K562 (cell line): ENCODE data around the gene RNF26. TPM values are rescaled to one million over a fixed set of nuclear protein-coding genes. Genes with fewer than 3 reads are reported as not detected.

Experiments used
- CTBP1 ChIP-seq: fragments of 450-650 bp; IDR thresholded peaks from 2 replicates; pipeline ENCODE4 v1.6.1; 2016; ENCODE audit warnings: borderline replicate concordance
- CXXC5 ChIP-seq: fragments of 250-450 bp; sonication (Bioruptor Pico); IDR thresholded peaks from 2 replicates; pipeline ENCODE4 v1.8.0; 2022; ENCODE audit warnings: inconsistent platforms, mild to moderate bottlenecking, moderate library complexity
- GABPB2 ChIP-seq: fragments of 250-450 bp; sonication (Bioruptor Pico); conservative IDR thresholded peaks from 2 replicates; pipeline ENCODE4 v1.5.1; 2021; ENCODE audit warnings: mild to moderate bottlenecking
- JUN ChIP-seq, 2 experiments: sonication (generic) in 1 of 2; formaldehyde crosslinking in 1 of 2; IDR thresholded peaks; 2 replicates each; pipeline versions ENCODE4 v1.6.1 to v1.8.0; 2012 to 2022; ENCODE audit warnings: borderline replicate concordance in 2 of 2, mild to moderate bottlenecking in 2 of 2, improper control_type of control experiment in 1 of 2, low read depth in 1 of 2, low read length in 1 of 2, missing genetic modification reagents in 1 of 2
- NELFE ChIP-seq: IDR thresholded peaks from 2 replicates; pipeline ENCODE4 v1.6.1; 2011; ENCODE audit warnings: mild to moderate bottlenecking; ENCODE audit not compliant: insufficient read depth, insufficient read length
- NR2C2 ChIP-seq, 2 experiments: fragments of 200-800 bp in 1 of 2; sonication (Bioruptor generic) in 1 of 2; sonication (generic) in 1 of 2; formaldehyde crosslinking in 1 of 2; IDR thresholded peaks; 2 replicates each; pipeline versions ENCODE4 v1.6.1 to v1.8.0; 2016 to 2022; ENCODE audit warnings: mild to moderate bottlenecking in 1 of 2, missing compliant biosample characterization in 1 of 2, missing genetic modification characterization in 1 of 2, missing genetic modification reagents in 1 of 2
- SRSF1 ChIP-seq: fragments of 200-400 bp; formaldehyde crosslinking; IDR thresholded peaks from 2 replicates; pipeline ENCODE4 v1.6.1; 2017; ENCODE audit warnings: mild to moderate bottlenecking, low read depth, low read length, moderate library complexity
- ZNF232 ChIP-seq: sonication (generic); formaldehyde crosslinking; IDR thresholded peaks from 2 replicates; pipeline ENCODE4 v1.8.0; 2022; ENCODE audit warnings: mild to moderate bottlenecking, missing genetic modification reagents
- polyA plus RNA-seq, 8 experiments: library from polyadenylated mRNA; depleted of rRNA in 4 of 8; stranded (reverse) in 5 of 8; unstranded in 3 of 8; fragments of >200 nt; fragmentation: Nextera tagmentation in 2 of 8; fragmentation: Illumina TruSeq in 1 of 8; extraction: Ambion mirVana in 2 of 8; extraction: Trizol in 1 of 8; gene quantifications; 2 replicates each; pipeline versions ENCODE4 v1.2.1 to v1.2.3, GENCODE V29; 2011 to 2014; ENCODE audit warnings: inconsistent platforms in 1 of 8, missing spikeins in 1 of 8
- total RNA-seq, 7 experiments: library from RNA; depleted of rRNA in 6 of 7; stranded (reverse); fragments of >200 nt in 6 of 7; fragmentation: Illumina TruSeq in 2 of 7; extraction: Trizol in 2 of 7; gene quantifications; 2 replicates each; pipeline versions ENCODE4 v1.2.1 to v1.2.3, GENCODE V29; 2011 to 2021; ENCODE audit warnings: low replicate concordance in 1 of 7
- TF ChIP-seq, protein P1 (sequence below), 3 experiments: fragments of 200-800 bp in 1 of 3; sonication (Bioruptor generic) in 1 of 3; sonication (generic) in 1 of 3; formaldehyde crosslinking in 1 of 3; IDR thresholded peaks; 2 replicates each; pipeline versions ENCODE4 v1.6.1 to v1.8.0; 2016 to 2022; ENCODE audit warnings: mild to moderate bottlenecking in 2 of 3, missing compliant biosample characterization in 2 of 3, missing genetic modification characterization in 2 of 3, missing genetic modification reagents in 1 of 3
- TF ChIP-seq, protein P2 (sequence below): fragments of 450-650 bp; conservative IDR thresholded peaks from 2 replicates; pipeline ENCODE4 v1.6.1; 2016; ENCODE audit warnings: missing genetic modification characterization, low read depth, mild to moderate bottlenecking, control low read depth, missing compliant biosample characterization
- TF ChIP-seq, protein P3 (sequence below): sonication (generic); formaldehyde crosslinking; IDR thresholded peaks from 2 replicates; pipeline ENCODE4 v1.8.0; 2023; ENCODE audit warnings: mild to moderate bottlenecking, missing genetic modification reagents
- TF ChIP-seq, protein P4 (sequence below): sonication (generic); formaldehyde crosslinking; IDR thresholded peaks from 2 replicates; pipeline ENCODE4 v1.8.1; 2023; ENCODE audit warnings: mild to moderate bottlenecking, missing genetic modification reagents
- TF ChIP-seq, protein P5 (sequence below), 2 experiments: IDR thresholded peaks; 2 replicates each; pipeline ENCODE4 v1.6.1; 2012; ENCODE audit warnings: improper control_type of control experiment in 2 of 2, low read depth in 2 of 2, low read length in 2 of 2, borderline replicate concordance in 1 of 2

RNF26 gene
- total and polyA plus RNA-seq, 9 of the 15 experiments (the other 6 are each of a cell fraction or from before 2014, with no cell fraction given): 5.3 to 53.6 (median 12.7) TPM

DNA sequence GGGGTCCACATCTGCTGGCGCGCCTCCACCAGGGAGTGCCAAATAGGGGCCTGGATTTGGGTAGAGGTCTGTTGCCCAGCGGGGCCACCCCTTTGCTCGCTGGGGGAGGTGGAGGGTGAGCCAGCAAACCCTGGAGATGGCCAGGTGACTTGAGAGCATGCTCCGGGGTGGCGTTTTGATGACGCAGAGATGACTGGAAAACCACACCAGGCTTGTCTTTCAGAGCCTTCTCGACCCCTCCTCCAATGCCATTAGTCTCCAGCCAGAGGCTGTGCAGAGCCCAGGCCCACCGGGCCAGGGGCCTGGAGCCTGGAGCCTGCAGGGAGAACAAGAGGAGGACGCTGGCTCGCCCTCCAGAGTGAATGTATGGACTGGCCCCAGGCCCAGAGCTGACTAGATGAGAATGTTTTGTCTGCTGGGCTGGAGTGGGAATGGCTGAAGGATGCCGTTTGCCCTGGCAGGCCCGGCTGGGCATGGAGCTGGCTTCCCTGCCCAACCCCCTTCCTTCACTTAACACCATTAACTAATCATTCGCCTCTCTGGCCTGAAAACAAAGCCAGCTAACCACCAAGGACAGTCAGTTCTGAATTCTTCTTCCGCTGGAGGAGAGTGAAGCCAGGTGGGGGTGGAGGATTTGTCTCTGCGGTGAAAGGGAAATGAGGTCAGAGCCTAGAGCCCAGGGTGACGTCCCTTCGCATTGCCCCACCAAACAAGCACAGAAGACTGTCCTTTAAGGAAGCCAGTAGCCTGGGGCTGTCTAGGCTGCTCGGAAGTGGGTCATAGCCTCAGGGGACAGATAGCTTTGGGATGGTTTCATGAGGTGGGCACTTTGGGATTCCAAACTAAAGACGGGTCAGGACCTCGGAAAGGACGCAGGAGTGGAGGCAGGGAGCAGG lies 15.8 kb upstream of the RNF26 start (continued):
- TF ChIP-seq, protein P1, sequence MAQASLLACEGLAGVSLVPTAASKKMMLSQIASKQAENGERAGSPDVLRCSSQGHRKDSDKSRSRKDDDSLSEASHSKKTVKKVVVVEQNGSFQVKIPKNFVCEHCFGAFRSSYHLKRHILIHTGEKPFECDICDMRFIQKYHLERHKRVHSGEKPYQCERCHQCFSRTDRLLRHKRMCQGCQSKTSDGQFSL (CRISPR knock-in tag; IDR thresholded peaks at IDR 0.05): peak; percentile 71; the same call in 1 of the 2 replicates
- TF ChIP-seq, protein P1 (tag; IDR thresholded peaks at IDR 0.05): no peak
- TF ChIP-seq NELFE (no peak), CTBP1 (no peak; the same call in 1 of the 2 replicates), JUN (IDR thresholded peaks at IDR 0.05; ENCODE audit: borderline replicate concordance, low read depth, low read length) (peak; percentile 69; the same call in 1 of the 2 replicates), JUN (CRISPR knock-in tag; IDR thresholded peaks at IDR 0.05; ENCODE audit: borderline replicate concordance) (no peak), GABPB2 (CRISPR knock-in tag) (no peak), ZNF232 (CRISPR knock-in tag) (0 out of 2 replicates have a peak, but pooled peaks have one; percentile 28), CXXC5 (CRISPR knock-in tag) (peak; percentile 22; the same call in 1 of the 2 replicates), NR2C2 (CRISPR knock-in tag; IDR thresholded peaks at IDR 0.05) (0 out of 2 replicates have a peak, but pooled peaks have one; percentile 42), NR2C2 (tag; IDR thresholded peaks at IDR 0.05) (peak; percentile 48; the same call in 1 of the 2 replicates), SRSF1 (no peak)
- TF ChIP-seq, protein P2, sequence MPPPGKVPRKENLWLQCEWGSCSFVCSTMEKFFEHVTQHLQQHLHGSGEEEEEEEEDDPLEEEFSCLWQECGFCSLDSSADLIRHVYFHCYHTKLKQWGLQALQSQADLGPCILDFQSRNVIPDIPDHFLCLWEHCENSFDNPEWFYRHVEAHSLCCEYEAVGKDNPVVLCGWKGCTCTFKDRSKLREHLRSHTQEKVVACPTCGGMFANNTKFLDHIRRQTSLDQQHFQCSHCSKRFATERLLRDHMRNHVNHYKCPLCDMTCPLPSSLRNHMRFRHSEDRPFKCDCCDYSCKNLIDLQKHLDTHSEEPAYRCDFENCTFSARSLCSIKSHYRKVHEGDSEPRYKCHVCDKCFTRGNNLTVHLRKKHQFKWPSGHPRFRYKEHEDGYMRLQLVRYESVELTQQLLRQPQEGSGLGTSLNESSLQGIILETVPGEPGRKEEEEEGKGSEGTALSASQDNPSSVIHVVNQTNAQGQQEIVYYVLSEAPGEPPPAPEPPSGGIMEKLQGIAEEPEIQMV (tag): no peak
- TF ChIP-seq, protein P3, sequence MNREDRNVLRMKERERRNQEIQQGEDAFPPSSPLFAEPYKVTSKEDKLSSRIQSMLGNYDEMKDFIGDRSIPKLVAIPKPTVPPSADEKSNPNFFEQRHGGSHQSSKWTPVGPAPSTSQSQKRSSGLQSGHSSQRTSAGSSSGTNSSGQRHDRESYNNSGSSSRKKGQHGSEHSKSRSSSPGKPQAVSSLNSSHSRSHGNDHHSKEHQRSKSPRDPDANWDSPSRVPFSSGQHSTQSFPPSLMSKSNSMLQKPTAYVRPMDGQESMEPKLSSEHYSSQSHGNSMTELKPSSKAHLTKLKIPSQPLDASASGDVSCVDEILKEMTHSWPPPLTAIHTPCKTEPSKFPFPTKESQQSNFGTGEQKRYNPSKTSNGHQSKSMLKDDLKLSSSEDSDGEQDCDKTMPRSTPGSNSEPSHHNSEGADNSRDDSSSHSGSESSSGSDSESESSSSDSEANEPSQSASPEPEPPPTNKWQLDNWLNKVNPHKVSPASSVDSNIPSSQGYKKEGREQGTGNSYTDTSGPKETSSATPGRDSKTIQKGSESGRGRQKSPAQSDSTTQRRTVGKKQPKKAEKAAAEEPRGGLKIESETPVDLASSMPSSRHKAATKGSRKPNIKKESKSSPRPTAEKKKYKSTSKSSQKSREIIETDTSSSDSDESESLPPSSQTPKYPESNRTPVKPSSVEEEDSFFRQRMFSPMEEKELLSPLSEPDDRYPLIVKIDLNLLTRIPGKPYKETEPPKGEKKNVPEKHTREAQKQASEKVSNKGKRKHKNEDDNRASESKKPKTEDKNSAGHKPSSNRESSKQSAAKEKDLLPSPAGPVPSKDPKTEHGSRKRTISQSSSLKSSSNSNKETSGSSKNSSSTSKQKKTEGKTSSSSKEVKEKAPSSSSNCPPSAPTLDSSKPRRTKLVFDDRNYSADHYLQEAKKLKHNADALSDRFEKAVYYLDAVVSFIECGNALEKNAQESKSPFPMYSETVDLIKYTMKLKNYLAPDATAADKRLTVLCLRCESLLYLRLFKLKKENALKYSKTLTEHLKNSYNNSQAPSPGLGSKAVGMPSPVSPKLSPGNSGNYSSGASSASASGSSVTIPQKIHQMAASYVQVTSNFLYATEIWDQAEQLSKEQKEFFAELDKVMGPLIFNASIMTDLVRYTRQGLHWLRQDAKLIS (CRISPR knock-in tag): no peak
- TF ChIP-seq, protein P4, sequence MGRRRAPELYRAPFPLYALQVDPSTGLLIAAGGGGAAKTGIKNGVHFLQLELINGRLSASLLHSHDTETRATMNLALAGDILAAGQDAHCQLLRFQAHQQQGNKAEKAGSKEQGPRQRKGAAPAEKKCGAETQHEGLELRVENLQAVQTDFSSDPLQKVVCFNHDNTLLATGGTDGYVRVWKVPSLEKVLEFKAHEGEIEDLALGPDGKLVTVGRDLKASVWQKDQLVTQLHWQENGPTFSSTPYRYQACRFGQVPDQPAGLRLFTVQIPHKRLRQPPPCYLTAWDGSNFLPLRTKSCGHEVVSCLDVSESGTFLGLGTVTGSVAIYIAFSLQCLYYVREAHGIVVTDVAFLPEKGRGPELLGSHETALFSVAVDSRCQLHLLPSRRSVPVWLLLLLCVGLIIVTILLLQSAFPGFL (CRISPR knock-in tag): 0 out of 2 replicates have a peak, but pooled peaks have one; percentile 51
- TF ChIP-seq, protein P5, sequence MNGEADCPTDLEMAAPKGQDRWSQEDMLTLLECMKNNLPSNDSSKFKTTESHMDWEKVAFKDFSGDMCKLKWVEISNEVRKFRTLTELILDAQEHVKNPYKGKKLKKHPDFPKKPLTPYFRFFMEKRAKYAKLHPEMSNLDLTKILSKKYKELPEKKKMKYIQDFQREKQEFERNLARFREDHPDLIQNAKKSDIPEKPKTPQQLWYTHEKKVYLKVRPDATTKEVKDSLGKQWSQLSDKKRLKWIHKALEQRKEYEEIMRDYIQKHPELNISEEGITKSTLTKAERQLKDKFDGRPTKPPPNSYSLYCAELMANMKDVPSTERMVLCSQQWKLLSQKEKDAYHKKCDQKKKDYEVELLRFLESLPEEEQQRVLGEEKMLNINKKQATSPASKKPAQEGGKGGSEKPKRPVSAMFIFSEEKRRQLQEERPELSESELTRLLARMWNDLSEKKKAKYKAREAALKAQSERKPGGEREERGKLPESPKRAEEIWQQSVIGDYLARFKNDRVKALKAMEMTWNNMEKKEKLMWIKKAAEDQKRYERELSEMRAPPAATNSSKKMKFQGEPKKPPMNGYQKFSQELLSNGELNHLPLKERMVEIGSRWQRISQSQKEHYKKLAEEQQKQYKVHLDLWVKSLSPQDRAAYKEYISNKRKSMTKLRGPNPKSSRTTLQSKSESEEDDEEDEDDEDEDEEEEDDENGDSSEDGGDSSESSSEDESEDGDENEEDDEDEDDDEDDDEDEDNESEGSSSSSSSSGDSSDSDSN (IDR thresholded peaks at IDR 0.05; ENCODE audit: borderline replicate concordance in 1 of 2, low read depth in 2 of 2, low read length in 2 of 2): peak in 1 of 2 experiments; percentile 52; a peak in 1 of 4 replicates
